22Rv1 (cell line): ENCODE measurements around the gene GLG1.

Source experiments
- ZFX ChIP-seq: fragments of 450-650 bp; IDR thresholded peaks from 2 replicates; pipeline ENCODE4 v1.6.1; 2017; ENCODE audit warnings: antibody characterized with exemption, borderline replicate concordance
- TF ChIP-seq, protein P1 (sequence below): fragments of 450-650 bp; IDR thresholded peaks from 2 replicates; pipeline ENCODE4 v1.5.1; 2017; ENCODE audit warnings: mild to moderate bottlenecking

DNA sequence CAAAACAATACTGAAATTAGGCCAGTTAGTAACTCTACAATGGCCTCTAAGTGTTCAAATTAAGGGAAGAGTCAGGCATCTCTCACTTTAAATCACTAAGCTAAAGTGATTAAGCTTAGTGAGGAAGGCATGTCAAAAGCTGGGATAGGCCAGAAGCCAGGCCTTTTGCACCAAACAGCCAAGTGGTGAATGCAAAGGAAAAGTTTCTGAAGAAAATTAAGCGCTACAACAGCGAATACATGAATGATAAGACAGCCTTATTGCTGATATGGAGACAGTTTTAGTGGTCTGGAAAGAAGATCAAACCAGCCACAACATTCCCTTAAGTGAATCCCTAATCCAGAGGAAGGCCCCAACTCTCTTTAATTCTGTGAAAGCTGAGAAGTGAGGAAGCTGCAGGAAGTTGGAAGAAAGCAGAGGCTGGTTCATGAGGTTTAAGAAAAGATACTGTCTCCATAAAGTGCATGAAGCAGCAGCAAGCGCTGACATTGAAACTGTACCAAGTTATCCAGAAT, 47.7 kb upstream of the GLG1 start:
- TF ChIP-seq, protein P1, sequence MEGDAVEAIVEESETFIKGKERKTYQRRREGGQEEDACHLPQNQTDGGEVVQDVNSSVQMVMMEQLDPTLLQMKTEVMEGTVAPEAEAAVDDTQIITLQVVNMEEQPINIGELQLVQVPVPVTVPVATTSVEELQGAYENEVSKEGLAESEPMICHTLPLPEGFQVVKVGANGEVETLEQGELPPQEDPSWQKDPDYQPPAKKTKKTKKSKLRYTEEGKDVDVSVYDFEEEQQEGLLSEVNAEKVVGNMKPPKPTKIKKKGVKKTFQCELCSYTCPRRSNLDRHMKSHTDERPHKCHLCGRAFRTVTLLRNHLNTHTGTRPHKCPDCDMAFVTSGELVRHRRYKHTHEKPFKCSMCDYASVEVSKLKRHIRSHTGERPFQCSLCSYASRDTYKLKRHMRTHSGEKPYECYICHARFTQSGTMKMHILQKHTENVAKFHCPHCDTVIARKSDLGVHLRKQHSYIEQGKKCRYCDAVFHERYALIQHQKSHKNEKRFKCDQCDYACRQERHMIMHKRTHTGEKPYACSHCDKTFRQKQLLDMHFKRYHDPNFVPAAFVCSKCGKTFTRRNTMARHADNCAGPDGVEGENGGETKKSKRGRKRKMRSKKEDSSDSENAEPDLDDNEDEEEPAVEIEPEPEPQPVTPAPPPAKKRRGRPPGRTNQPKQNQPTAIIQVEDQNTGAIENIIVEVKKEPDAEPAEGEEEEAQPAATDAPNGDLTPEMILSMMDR: no peak
- no peak for TF ChIP-seq ZFX
